Transverse colon (tissue), 4 donors: ENCODE results near the gene REX1BD. TPM values are rescaled to one million over a fixed set of nuclear protein-coding genes. Genes with fewer than 3 reads are reported as not detected.

ENCODE experiments used
- DNase-seq: peaks from one replicate; pipeline ENCODE4 v3.0.0-alpha.2; 2019
- H3K27ac ChIP-seq, 4 donors: fragments of 200-600 bp; sonication (generic); 2 replicates each; pipeline ENCODE4 v1.5.1; 2016 to 2018; ENCODE audit warnings: inconsistent platforms in 4 of 4
- H3K27me3 ChIP-seq: fragments of 200-600 bp; sonication (generic); 2 replicates; pipeline ENCODE4 v1.5.1; 2017; ENCODE audit warnings: inconsistent platforms
- H3K36me3 ChIP-seq, 4 donors: fragments of 200-600 bp; sonication (generic); 2 replicates each; pipeline ENCODE4 v1.5.1; 2017 to 2019; ENCODE audit warnings: inconsistent platforms in 4 of 4
- H3K4me1 ChIP-seq, 4 donors: fragments of 200-600 bp; sonication (generic); 2 replicates each; pipeline ENCODE4 v1.5.1; 2017 to 2020; ENCODE audit warnings: inconsistent platforms in 4 of 4
- H3K4me3 ChIP-seq, 4 donors: fragments of 200-600 bp; sonication (generic); 1 replicate in 1 of 4; 2 replicates in 3 of 4; pipeline versions ENCODE4 v1.5.1 to v1.6.1; 2017 to 2019; ENCODE audit warnings: inconsistent platforms in 4 of 4
- H3K9me3 ChIP-seq, 2 donors: fragments of 200-600 bp; sonication (generic); 2 replicates each; pipeline ENCODE4 v1.5.1; 2017 to 2019; ENCODE audit warnings: inconsistent platforms in 2 of 2
- EP300 ChIP-seq: sonication (generic); formaldehyde crosslinking; IDR thresholded peaks from one replicate; pipeline ENCODE4 v1.6.1; 2017; ENCODE audit warnings: antibody characterized with exemption, low read depth
- POLR2A ChIP-seq: fragments of 450-650 bp; IDR thresholded peaks from one replicate; pipeline ENCODE4 v1.6.1; 2016; ENCODE audit warnings: antibody characterized with exemption, mild to moderate bottlenecking, moderate library complexity
- POLR2AphosphoS5 ChIP-seq, 3 donors: sonication (generic); formaldehyde crosslinking; IDR thresholded peaks; one replicate each; pipeline ENCODE4 v1.6.1; 2016; ENCODE audit warnings: antibody characterized with exemption in 3 of 3
- WGBS, 2 donors: methylation state at CpG; one replicate each; pipeline ENCODE4 v1.1.5; 2018; ENCODE audit warnings: low coverage in 1 of 2; 5-methylcytosine and 5-hydroxymethylcytosine counted together
- in situ Hi-C, 4 donors: fragments of 200-750 bp; cut with MboI; loops; one replicate each; pipeline versions ENCODE4 v1.15.0 to v1.15.1; 2017; ENCODE audit warnings: low sequenced_read_pairs in 3 of 4, low pct_ligation_motif_present in 1 of 4, low pct_unique_long_range_greater_than_20kb in 1 of 4
- intact Hi-C: fragments of 100-400 bp; cut with DNase I; formaldehyde crosslinking; loops from one replicate; pipeline ENCODE4 v1.15.1; 2023; ENCODE audit warnings: low total_unique reads
- total RNA-seq, 4 donors: library from RNA; depleted of rRNA; stranded (reverse); fragments of >200 nt; gene quantifications; one replicate each; pipeline ENCODE4 v1.1.0, GENCODE V29; 2016
- TF ChIP-seq, protein P1 (sequence below), 5 experiments: fragments of 200-600 bp in 3 of 5; fragments of 450-650 bp in 2 of 5; sonication (generic) in 3 of 5; IDR thresholded peaks; 1 replicate in 2 of 5; 2 replicates in 3 of 5; pipeline ENCODE4 v1.5.1; 2016 to 2017; ENCODE audit warnings: antibody characterized with exemption in 5 of 5, inconsistent platforms in 3 of 5, mild to moderate bottlenecking in 2 of 5, moderate library complexity in 1 of 5

REX1BD gene
- total RNA-seq, 4 donors from 2014 or later = 75.1 to 171 (median 121) TPM

DNA sequence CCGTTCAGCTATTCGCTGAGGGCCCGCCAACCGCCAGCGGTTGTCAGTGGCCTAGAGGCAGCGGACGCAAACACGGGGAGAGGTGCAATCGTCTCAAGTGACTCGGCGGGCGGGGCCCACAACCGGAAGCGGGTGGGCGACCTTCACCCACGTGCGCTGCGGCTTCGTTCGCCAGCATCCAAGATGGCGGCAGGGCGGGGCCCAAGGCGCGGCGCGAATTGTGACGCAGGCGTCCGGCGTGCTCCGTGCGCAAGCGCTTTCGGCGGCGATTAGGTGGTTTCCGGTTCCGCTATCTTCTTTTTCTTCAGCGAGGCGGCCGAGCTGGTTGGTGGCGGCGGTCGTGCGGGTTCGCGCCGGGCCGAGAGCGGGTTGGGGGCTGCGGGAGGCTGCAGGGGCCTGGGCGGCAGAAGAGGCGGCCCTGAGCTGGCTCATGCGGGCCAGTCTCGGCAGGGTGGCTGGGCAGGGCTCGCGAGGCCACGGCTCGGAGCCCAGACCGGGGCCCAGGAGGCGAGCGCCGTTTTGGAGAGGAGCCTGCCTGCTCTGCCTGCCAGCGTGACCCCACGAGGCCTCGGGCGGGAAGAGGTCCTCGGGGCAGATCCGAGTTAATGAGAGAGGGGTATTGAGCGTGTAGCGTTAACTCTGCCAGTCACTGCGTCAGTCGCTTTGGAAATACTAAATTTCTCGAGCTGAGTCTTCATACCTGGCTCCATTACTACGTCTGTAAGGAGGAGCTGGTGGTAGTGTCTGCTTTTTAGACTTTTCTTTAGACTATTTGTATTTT lies 16.8 kb upstream of the REX1BD start, which contains the start of gene UBA52:
Gene UBA52, plus strand, starts transcription at position 294 of the 781 bp plus-strand sequence. CDS start 1,444 bp downstream, outside the sequence.
- in situ Hi-C loops (no loop called here), intact Hi-C loops (no loop called here)
- Histone ChIP-seq H3K36me3 (peaks cover 0 to 43% (median 17%) of the 10 kb centered on the region in 4 donors), H3K27ac (peak within 1 kb of the TSS; percentile 94 to 98 (median 96)), H3K27me3 (no peaks in the 10 kb centered on the region), H3K4me3 (peak within 1 kb of the TSS; percentile 80 to 97 (median 89)), H3K9me3 (no peaks in the 10 kb centered on the region), H3K4me1 (peaks cover 9 to 25% (median 18%) of the 10 kb centered on the region in 4 donors)
- TF ChIP-seq, protein P1, sequence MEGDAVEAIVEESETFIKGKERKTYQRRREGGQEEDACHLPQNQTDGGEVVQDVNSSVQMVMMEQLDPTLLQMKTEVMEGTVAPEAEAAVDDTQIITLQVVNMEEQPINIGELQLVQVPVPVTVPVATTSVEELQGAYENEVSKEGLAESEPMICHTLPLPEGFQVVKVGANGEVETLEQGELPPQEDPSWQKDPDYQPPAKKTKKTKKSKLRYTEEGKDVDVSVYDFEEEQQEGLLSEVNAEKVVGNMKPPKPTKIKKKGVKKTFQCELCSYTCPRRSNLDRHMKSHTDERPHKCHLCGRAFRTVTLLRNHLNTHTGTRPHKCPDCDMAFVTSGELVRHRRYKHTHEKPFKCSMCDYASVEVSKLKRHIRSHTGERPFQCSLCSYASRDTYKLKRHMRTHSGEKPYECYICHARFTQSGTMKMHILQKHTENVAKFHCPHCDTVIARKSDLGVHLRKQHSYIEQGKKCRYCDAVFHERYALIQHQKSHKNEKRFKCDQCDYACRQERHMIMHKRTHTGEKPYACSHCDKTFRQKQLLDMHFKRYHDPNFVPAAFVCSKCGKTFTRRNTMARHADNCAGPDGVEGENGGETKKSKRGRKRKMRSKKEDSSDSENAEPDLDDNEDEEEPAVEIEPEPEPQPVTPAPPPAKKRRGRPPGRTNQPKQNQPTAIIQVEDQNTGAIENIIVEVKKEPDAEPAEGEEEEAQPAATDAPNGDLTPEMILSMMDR (IDR thresholded peaks at IDR 0.05) = peak in 1 of 5 experiments; percentile 29
- TF ChIP-seq EP300 = peak; percentile 73
- peak; percentile 95 for TF ChIP-seq POLR2A
- peak; percentile 95 to 97 (median 97) for TF ChIP-seq POLR2AphosphoS5 (IDR thresholded peaks at IDR 0.05)
- DNase-seq = peak; percentile 99
- WGBS, 2 donors = 0 to 1% methylated on average over 5 to 39 of the region's 75 CpGs

DNA sequence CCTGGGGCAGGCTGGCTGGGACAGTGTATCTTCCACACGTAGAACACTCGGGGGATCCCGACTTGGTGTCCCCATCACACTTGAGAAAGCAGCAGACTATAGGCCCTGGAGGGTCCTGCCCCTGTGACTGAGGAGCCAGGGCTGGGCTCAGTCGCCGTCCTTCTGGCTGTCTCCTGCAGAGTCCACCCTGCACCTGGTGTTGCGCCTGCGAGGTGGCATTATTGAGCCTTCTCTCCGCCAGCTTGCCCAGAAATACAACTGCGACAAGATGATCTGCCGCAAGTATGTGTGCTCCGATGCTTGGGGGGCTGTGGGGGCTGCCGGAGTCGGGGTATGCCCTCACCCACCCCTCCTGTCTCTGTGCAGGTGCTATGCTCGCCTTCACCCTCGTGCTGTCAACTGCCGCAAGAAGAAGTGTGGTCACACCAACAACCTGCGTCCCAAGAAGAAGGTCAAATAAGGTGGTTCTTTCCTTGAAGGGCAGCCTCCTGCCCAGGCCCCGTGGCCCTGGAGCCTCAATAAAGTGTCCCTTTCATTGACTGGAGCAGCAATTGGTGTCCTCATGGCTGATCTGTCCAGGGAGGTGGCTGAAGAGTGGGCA lies 13.8 kb upstream of the REX1BD start:
- Histone ChIP-seq H3K36me3 (peaks cover 0 to 28% (median 4%) of the 10 kb centered on the region in 4 donors), H3K27me3 (no peaks in the 10 kb centered on the region), H3K4me1 (peaks cover 9 to 25% (median 18%) of the 10 kb centered on the region in 4 donors), H3K9me3 (no peaks in the 10 kb centered on the region), H3K27ac (no peak overlapping the region), H3K4me3 (no peak overlapping the region)
- 95% methylated on average over 18 of the region's 18 CpGs; no CpG with 5 or more reads in 1 of the 2 donors for WGBS, 2 donors
- TF ChIP-seq EP300 (no peak), POLR2A (no peak), POLR2AphosphoS5 (IDR thresholded peaks at IDR 0.05) (no peak)
- TF ChIP-seq, protein P1 (IDR thresholded peaks at IDR 0.05) = no peak
- in situ Hi-C loops (loop anchor here in 3 of 4 donors (25.0 kb wide), 2 partner anchors 112 to 263 kb away; partner anchors contain the start of gene UPF1 (in 2 of the 3)), intact Hi-C loops (no loop called here)
- DNase-seq = no peak

DNA sequence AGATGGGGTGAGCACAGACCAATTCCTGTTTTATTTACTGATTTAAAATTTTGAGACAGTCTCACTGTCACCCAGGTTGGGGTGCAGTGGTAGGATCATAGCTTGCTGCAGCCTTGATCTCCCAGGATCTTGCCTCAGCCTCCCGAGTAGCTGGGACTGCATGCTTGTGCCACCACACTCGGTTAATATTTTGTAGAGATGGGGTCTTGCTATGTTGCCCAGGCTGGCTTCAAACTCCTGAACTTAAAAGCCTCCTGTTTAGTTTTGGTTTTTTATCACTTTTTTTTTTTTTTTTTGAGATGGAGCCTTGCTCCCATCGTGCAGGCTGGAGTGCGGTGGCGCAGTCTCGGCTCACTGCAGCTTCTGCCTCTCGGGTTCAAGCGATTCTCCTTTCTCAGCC lies 12.2 kb upstream of the REX1BD start:
- 93 to 100% methylated on average over 5 to 7 of the region's 8 CpGs for WGBS, 2 donors
- no peaks in the 10 kb centered on the region for H3K27me3 ChIP-seq
- H3K36me3 ChIP-seq = peaks cover 0 to 28% (median 4%) of the 10 kb centered on the region in 4 donors
- TF ChIP-seq POLR2A (no peak), EP300 (no peak), POLR2AphosphoS5 (IDR thresholded peaks at IDR 0.05) (no peak)
- TF ChIP-seq, protein P1 (IDR thresholded peaks at IDR 0.05) = no peak
- peaks cover 9 to 18% (median 15%) of the 10 kb centered on the region in 4 donors for H3K4me1 ChIP-seq
- in situ Hi-C loops = loop anchor here in 3 of 4 donors (25.0 kb wide), 2 partner anchors 114 to 261 kb away; partner anchors contain the start of gene UPF1 (in 2 of the 3)
- intact Hi-C loops = no loop called here
- no peak overlapping the region for H3K27ac ChIP-seq
- no peak for DNase-seq
- no peaks in the 10 kb centered on the region for H3K9me3 ChIP-seq
- H3K4me3 ChIP-seq = no peak overlapping the region

DNA sequence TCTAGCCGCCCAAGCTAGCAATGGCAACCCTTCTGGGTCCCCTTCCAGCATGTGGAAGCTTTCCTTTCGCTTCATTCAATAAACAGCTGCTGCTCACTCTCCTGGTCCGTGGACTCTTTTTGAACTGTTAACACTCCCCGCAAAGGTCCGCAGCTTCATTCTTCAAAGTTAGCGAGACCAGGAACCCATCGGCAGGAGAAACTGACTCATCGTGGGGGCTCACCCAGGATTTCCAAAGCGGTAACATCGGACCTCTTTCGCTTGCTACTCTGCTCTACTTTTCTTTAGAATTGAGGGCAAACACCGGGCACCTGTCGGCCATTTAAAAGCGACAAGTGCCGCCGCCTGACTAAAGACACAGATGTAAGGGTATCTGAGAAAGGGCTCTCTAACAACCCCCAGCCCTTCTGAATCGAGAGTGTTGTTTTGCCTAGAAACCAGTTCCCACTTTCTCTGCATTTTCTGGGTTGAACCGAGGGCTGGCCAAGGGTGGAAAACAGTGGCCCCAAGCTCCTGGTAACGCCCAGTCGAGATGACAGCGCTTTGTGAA lies 11.2 kb upstream of the REX1BD start:
- no peak overlapping the region for H3K4me3 ChIP-seq
- H3K4me1 ChIP-seq = peaks cover 8 to 15% (median 11%) of the 10 kb centered on the region in 4 donors
- no peaks in the 10 kb centered on the region for H3K27me3 ChIP-seq
- peaks cover 0 to 28% (median 4%) of the 10 kb centered on the region in 4 donors for H3K36me3 ChIP-seq
- no peak overlapping the region for H3K27ac ChIP-seq
- WGBS, 2 donors = 89 to 92% methylated on average over 12 to 21 of the region's 21 CpGs
- in situ Hi-C loops = loop anchor here in 3 of 4 donors (25.0 kb wide), 2 partner anchors 115 to 260 kb away; partner anchors contain the start of gene UPF1 (in 2 of the 3)
- TF ChIP-seq EP300 (no peak), POLR2A (no peak), POLR2AphosphoS5 (IDR thresholded peaks at IDR 0.05) (no peak)
- TF ChIP-seq, protein P1 (IDR thresholded peaks at IDR 0.05) = no peak
- intact Hi-C loops = no loop called here
- no peak for DNase-seq
- H3K9me3 ChIP-seq = no peaks in the 10 kb centered on the region
